ENCODE measurements around the gene CIDEB.

DNA sequence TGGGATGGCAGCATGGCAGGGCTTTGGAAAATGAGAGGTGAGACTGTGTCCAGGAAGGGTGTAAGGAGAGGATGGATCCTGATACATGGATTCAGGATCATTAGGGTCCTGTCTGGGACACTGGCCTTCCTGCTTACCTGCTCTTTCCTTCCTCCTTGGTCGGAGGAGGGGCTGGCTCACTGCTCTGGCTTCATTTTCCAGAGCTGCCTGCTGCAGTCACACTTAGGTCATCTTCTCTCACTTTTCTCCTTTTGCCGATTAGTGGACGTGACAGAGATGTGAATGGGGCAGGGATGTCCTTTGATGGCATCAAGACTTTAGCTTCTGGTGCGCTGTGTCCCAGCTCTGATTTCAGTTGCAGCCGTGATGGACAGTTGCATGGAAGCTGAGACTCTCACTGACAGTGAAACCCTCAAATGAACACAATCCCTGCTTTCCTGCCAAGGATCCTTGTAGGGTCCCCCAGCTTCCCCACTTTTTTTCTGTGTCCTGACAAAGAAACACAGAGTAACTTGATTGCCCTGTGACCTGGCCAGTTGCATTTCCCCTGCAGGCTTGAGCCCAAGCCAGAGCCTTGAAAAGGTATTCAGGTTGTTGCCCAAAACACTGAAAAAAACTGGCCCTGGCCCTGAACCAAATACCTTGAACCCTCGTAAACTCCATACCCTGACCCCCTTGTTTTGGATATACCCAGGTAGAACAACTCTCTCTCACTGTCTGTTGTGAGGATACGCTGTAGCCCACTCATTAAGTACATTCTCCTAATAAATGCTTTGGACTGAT, 756 bp upstream of the CIDEB start:
- TF ChIP-seq, protein P1, sequence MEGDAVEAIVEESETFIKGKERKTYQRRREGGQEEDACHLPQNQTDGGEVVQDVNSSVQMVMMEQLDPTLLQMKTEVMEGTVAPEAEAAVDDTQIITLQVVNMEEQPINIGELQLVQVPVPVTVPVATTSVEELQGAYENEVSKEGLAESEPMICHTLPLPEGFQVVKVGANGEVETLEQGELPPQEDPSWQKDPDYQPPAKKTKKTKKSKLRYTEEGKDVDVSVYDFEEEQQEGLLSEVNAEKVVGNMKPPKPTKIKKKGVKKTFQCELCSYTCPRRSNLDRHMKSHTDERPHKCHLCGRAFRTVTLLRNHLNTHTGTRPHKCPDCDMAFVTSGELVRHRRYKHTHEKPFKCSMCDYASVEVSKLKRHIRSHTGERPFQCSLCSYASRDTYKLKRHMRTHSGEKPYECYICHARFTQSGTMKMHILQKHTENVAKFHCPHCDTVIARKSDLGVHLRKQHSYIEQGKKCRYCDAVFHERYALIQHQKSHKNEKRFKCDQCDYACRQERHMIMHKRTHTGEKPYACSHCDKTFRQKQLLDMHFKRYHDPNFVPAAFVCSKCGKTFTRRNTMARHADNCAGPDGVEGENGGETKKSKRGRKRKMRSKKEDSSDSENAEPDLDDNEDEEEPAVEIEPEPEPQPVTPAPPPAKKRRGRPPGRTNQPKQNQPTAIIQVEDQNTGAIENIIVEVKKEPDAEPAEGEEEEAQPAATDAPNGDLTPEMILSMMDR (IDR thresholded peaks at IDR 0.05), result no peak
- TF ChIP-seq POLR2AphosphoS5 (IDR thresholded peaks at IDR 0.05) (no peak), POLR2A (IDR thresholded peaks at IDR 0.05) (no peak)

All from gastroesophageal sphincter (tissue), 3 donors.